Measurements from ENCODE around the gene UNC13C.

DNA sequence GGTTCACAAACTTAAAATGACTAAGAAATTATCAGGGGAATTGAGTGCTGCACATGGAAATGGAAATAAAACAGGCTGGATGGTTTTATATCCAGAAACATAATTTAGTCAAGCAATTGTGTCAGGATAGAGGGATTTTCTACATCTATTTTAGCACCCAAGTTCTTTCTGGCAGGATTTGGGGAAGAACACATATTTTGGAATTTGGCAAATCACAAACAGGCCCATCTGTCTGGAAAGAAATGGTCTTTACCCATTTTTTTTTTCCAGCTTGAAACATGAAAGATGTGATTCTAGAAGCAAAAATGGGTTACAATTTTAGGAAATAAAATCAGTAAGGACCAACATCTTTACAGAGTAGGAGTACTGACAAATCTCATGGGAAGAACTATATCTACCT lies 14.4 kb upstream of the UNC13C start:
- TF ChIP-seq EZH2 (IDR thresholded peaks at IDR 0.05; ENCODE audit: borderline replicate concordance, low read depth, low read length, severe bottlenecking) = no peak
- TF ChIP-seq, protein P1, sequence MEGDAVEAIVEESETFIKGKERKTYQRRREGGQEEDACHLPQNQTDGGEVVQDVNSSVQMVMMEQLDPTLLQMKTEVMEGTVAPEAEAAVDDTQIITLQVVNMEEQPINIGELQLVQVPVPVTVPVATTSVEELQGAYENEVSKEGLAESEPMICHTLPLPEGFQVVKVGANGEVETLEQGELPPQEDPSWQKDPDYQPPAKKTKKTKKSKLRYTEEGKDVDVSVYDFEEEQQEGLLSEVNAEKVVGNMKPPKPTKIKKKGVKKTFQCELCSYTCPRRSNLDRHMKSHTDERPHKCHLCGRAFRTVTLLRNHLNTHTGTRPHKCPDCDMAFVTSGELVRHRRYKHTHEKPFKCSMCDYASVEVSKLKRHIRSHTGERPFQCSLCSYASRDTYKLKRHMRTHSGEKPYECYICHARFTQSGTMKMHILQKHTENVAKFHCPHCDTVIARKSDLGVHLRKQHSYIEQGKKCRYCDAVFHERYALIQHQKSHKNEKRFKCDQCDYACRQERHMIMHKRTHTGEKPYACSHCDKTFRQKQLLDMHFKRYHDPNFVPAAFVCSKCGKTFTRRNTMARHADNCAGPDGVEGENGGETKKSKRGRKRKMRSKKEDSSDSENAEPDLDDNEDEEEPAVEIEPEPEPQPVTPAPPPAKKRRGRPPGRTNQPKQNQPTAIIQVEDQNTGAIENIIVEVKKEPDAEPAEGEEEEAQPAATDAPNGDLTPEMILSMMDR (IDR thresholded peaks at IDR 0.05; ENCODE audit: extremely low read depth in 1 of 2, insufficient read depth in 1 of 2, low read depth in 1 of 2, low read length in 2 of 2) = no peak
- TF ChIP-seq, protein P2, sequence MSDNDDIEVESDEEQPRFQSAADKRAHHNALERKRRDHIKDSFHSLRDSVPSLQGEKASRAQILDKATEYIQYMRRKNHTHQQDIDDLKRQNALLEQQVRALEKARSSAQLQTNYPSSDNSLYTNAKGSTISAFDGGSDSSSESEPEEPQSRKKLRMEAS (IDR thresholded peaks at IDR 0.05; ENCODE audit: insufficient read depth, insufficient read length) = no peak
- TF ChIP-seq POLR2A (IDR thresholded peaks at IDR 0.05; ENCODE audit: low read depth, low read length) = no peak

Data from endothelial cell of umbilical vein (primary cell).